Caco-2 (cell line): ENCODE measurements around the gene PF4V1. TPM values are rescaled to one million over a fixed set of nuclear protein-coding genes. Genes with fewer than 3 reads are reported as not detected.

Experiments used
- BruUV-seq: library from RNA; stranded (reverse); fragments of 400-500 nt; replicated peaks from 2 replicates; lab custom pipeline; 2021; lab: Mats Ljungman, UMichigan
- CTCF ChIA-PET: fragments of 300-600 bp; sonication (Branson Sonifier 250); formaldehyde crosslinking; loops from one replicate; lab custom pipeline; 2022; ENCODE audit warnings: antibody characterized with exemption; lab: Charles Lee
- POLR2A ChIA-PET: fragments of 300-600 bp; sonication (Branson Sonifier 250); formaldehyde crosslinking; loops from one replicate; lab custom pipeline; 2022; ENCODE audit warnings: antibody characterized with exemption; lab: Charles Lee
- DNase-seq, 2 experiments: peaks; one replicate each; pipeline versions ENCODE4 v3.0.0 to v3.0.0-alpha.2; 2020 to 2022
- H3K27me3 ChIP-seq: replicated peaks from 2 replicates; pipeline ENCODE4 v1.6.0; 2011; ENCODE audit warnings: low read length; ENCODE audit not compliant: control insufficient read depth, insufficient read depth
- H3K36me3 ChIP-seq: 2 replicates; pipeline ENCODE4 v1.5.1; 2011; ENCODE audit warnings: low read length; ENCODE audit not compliant: control insufficient read depth, insufficient read depth
- H3K4me1 ChIP-seq: fragments of 250-450 bp; sonication (Bioruptor Pico); 2 replicates; pipeline ENCODE4 v1.5.1; 2020; ENCODE audit warnings: mild to moderate bottlenecking
- H3K4me3 ChIP-seq: 2 replicates; pipeline ENCODE4 v1.5.1; 2011; ENCODE audit warnings: low read depth, mild to moderate bottlenecking, control low read depth, low read length
- H3K9me3 ChIP-seq: fragments of 250-450 bp; sonication (Bioruptor Pico); 2 replicates; pipeline ENCODE4 v1.5.1; 2020; ENCODE audit warnings: mild to moderate bottlenecking, moderate library complexity
- H3K27ac Mint-ChIP-seq: one replicate; pipeline ENCODE4 v1.8.0; 2022; ENCODE audit warnings: mixed read lengths; ENCODE audit not compliant: unreplicated experiment
- H3K27me3 Mint-ChIP-seq: one replicate; pipeline ENCODE4 v1.8.0; 2022; ENCODE audit warnings: mixed read lengths; ENCODE audit not compliant: insufficient read depth, unreplicated experiment
- H3K36me3 Mint-ChIP-seq: one replicate; pipeline ENCODE4 v1.8.0; 2022; ENCODE audit warnings: mild to moderate bottlenecking, mixed read lengths; ENCODE audit not compliant: insufficient read depth, unreplicated experiment
- H3K4me1 Mint-ChIP-seq: one replicate; pipeline ENCODE4 v1.8.0; 2022; ENCODE audit warnings: low read depth, mixed read lengths; ENCODE audit not compliant: unreplicated experiment
- H3K4me3 Mint-ChIP-seq: one replicate; pipeline ENCODE4 v1.8.0; 2022; ENCODE audit warnings: mild to moderate bottlenecking, moderate library complexity, mixed read lengths; ENCODE audit not compliant: unreplicated experiment
- H3K9me3 Mint-ChIP-seq: one replicate; pipeline ENCODE4 v1.8.0; 2022; ENCODE audit warnings: mixed read lengths; ENCODE audit not compliant: unreplicated experiment
- intact Hi-C: fragments of 100-400 bp; cut with micrococcal nuclease; formaldehyde crosslinking; loops from one replicate; pipeline ENCODE4 v1.10.0; 2022; ENCODE audit not compliant: unreplicated experiment
- total RNA-seq: library from RNA; stranded (reverse); gene quantifications from 2 replicates; pipeline ENCODE4 v1.2.3, GENCODE V29; 2022
- TF ChIP-seq, protein P1 (sequence below), 2 experiments: fragments of 200-600 bp in 1 of 2; IDR thresholded peaks; 1 replicate in 1 of 2; 2 replicates in 1 of 2; pipeline versions ENCODE4 v1.5.1 to v1.8.0; 2011 to 2022; ENCODE audit warnings: antibody characterized with exemption in 1 of 2, control low read depth in 1 of 2, inconsistent platforms in 1 of 2, low read depth in 1 of 2, low read length in 1 of 2, mild to moderate bottlenecking in 1 of 2, moderate library complexity in 1 of 2; ENCODE audit not compliant: insufficient read depth in 1 of 2, severe bottlenecking in 1 of 2, unreplicated experiment in 1 of 2

PF4V1 gene
- total RNA-seq, 1 experiment from 2014 or later: not detected

DNA sequence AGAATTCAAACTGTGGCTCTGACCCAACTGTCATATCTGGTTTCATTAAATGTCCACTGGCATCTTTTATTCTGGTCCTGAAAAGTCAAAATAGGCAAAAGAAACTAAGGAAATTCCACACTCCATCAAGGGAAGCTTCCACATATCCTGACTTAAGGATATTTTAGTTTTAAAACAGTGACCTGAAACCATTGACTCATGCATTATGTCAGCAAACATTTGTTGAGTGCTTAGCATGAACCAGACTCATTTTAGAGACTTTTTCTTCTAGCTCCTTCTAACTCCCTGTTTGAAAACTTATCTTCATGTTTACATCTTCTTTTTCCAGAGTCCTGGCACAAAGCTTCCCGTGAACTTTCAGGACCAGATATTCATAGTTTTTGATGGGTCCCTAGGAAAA, 9.2 kb downstream of the PF4V1 start:
- TF ChIP-seq, protein P1, sequence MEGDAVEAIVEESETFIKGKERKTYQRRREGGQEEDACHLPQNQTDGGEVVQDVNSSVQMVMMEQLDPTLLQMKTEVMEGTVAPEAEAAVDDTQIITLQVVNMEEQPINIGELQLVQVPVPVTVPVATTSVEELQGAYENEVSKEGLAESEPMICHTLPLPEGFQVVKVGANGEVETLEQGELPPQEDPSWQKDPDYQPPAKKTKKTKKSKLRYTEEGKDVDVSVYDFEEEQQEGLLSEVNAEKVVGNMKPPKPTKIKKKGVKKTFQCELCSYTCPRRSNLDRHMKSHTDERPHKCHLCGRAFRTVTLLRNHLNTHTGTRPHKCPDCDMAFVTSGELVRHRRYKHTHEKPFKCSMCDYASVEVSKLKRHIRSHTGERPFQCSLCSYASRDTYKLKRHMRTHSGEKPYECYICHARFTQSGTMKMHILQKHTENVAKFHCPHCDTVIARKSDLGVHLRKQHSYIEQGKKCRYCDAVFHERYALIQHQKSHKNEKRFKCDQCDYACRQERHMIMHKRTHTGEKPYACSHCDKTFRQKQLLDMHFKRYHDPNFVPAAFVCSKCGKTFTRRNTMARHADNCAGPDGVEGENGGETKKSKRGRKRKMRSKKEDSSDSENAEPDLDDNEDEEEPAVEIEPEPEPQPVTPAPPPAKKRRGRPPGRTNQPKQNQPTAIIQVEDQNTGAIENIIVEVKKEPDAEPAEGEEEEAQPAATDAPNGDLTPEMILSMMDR (IDR thresholded peaks at IDR 0.05; ENCODE audit: insufficient read depth in 1 of 2, low read depth in 1 of 2, low read length in 1 of 2, severe bottlenecking in 1 of 2, unreplicated experiment in 1 of 2): no peak
- Histone ChIP-seq H3K27me3 (no peaks in the 10 kb centered on the region), H3K36me3 (no peaks in the 10 kb centered on the region), H3K4me1 (no peaks in the 10 kb centered on the region), H3K4me3 (no peak overlapping the region), H3K9me3 (no peaks in the 10 kb centered on the region)
- Mint-ChIP-seq H3K4me1 (no peaks in the 10 kb centered on the region), H3K36me3 (no peaks in the 10 kb centered on the region), H3K27me3 (peaks cover 8% of the 10 kb centered on the region), H3K9me3 (no peaks in the 10 kb centered on the region), H3K4me3 (no peak overlapping the region), H3K27ac (no peak overlapping the region)
- no TSS peak for BruUV-seq
- CTCF ChIA-PET: no interaction called here
- no peak for DNase-seq
- intact Hi-C loops: no loop called here
- POLR2A ChIA-PET: no interaction called here

DNA sequence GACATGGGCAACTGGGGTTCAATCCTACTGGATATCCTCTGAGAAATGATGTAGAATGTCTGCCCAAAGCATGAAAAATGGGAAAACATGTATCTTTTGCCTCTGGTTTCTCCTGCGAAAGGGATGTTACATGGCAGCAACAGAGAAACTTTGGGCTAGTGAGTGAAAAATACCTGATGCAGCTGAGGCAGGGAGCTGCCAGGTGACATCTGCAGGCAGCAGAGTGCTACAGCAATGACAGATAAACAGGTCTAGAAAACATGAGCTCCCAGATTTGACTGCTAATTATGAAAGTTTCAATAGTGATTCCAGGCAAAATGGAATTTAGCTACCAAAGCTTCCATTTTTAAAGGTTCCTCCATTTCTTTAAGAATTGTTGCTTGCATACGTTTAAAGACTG, 11.3 kb downstream of the PF4V1 start:
- Histone ChIP-seq H3K4me1 (no peaks in the 10 kb centered on the region; the same call in 1 of the 2 replicates), H3K9me3 (no peaks in the 10 kb centered on the region), H3K36me3 (no peaks in the 10 kb centered on the region), H3K27me3 (no peaks in the 10 kb centered on the region), H3K4me3 (no peak overlapping the region)
- no peaks in the 10 kb centered on the region for H3K36me3 Mint-ChIP-seq
- no TSS peak for BruUV-seq
- H3K4me1 Mint-ChIP-seq: no peaks in the 10 kb centered on the region
- ChIA-PET CTCF (interaction anchor here (0.5 to 1.1 kb wide), 9 partner anchors 8 to 290 kb away, joined by 3 to 8 read pairs (median 3); partner anchors contain the start of gene CXCL3), POLR2A (interaction anchor here (0.5 kb wide), 1 partner anchor 235 kb away, joined by 3 read pairs; no protein-coding TSS in a partner anchor)
- DNase-seq: peak; percentile 32
- no peak overlapping the region for H3K4me3 Mint-ChIP-seq
- peaks cover 8% of the 10 kb centered on the region for H3K27me3 Mint-ChIP-seq
- TF ChIP-seq, protein P1 (IDR thresholded peaks at IDR 0.05; ENCODE audit: insufficient read depth in 1 of 2, low read depth in 1 of 2, low read length in 1 of 2, severe bottlenecking in 1 of 2, unreplicated experiment in 1 of 2): peak; percentile 52 to 69
- H3K27ac Mint-ChIP-seq: no peak overlapping the region
- intact Hi-C loops: loop anchor here (1.0 kb wide), 2 partner anchors 135 to 202 kb away; no protein-coding TSS in a partner anchor
- no peaks in the 10 kb centered on the region for H3K9me3 Mint-ChIP-seq

DNA sequence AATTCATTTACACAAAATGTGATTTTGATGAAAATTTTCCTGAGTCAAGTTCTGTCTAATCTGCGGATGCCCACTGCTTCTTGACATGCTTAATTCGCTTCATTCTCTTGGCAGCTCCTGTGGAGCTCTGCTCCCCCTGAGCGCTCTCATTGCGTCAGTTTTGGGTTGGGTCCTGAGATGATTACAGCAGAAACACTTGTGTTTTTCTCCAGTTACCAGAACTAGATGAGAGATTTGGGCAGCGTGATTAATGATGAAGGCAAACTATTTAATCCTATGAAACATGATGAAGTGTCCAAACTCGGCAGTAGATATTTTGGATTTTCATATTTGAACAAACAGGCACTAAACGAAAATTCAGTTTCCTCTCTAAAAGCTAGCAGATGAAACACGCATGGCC, 11.9 kb downstream of the PF4V1 start:
- POLR2A ChIA-PET: interaction anchor here (0.5 kb wide), 1 partner anchor 234 kb away, joined by 3 read pairs; no protein-coding TSS in a partner anchor
- H3K4me3 Mint-ChIP-seq: no peak overlapping the region
- H3K4me1 Mint-ChIP-seq: no peaks in the 10 kb centered on the region
- intact Hi-C loops: loop anchor here (1.0 kb wide), 2 partner anchors 136 to 203 kb away; no protein-coding TSS in a partner anchor
- no peaks in the 10 kb centered on the region for H3K9me3 Mint-ChIP-seq
- no peaks in the 10 kb centered on the region for H3K36me3 ChIP-seq
- no peaks in the 10 kb centered on the region for H3K9me3 ChIP-seq
- no peaks in the 10 kb centered on the region; the same call in 1 of the 2 replicates for H3K4me1 ChIP-seq
- H3K27me3 ChIP-seq: no peaks in the 10 kb centered on the region
- TF ChIP-seq, protein P1 (IDR thresholded peaks at IDR 0.05; ENCODE audit: insufficient read depth in 1 of 2, low read depth in 1 of 2, low read length in 1 of 2, severe bottlenecking in 1 of 2, unreplicated experiment in 1 of 2): no peak
- no TSS peak for BruUV-seq
- DNase-seq: no peak
- no peak overlapping the region for H3K27ac Mint-ChIP-seq
- no peaks in the 10 kb centered on the region for H3K36me3 Mint-ChIP-seq
- CTCF ChIA-PET: interaction anchor here (0.5 to 1.1 kb wide), 9 partner anchors 8 to 291 kb away, joined by 3 to 8 read pairs (median 3); partner anchors contain the start of gene CXCL3
- no peak overlapping the region for H3K4me3 ChIP-seq
- peaks cover 8% of the 10 kb centered on the region for H3K27me3 Mint-ChIP-seq
